T-helper 9 cell (primary cell): ENCODE results near the gene NCOA1.
"Not testable (repeated sequence)": the region's sequence is repeated elsewhere in the genome, so short reads cannot be mapped to it uniquely, and the experiment has no call there.

Experiments used
- DNase-seq: peaks from one replicate; pipeline ENCODE4 v3.0.0-alpha.2; 2020

NCOA1 gene

DNA sequence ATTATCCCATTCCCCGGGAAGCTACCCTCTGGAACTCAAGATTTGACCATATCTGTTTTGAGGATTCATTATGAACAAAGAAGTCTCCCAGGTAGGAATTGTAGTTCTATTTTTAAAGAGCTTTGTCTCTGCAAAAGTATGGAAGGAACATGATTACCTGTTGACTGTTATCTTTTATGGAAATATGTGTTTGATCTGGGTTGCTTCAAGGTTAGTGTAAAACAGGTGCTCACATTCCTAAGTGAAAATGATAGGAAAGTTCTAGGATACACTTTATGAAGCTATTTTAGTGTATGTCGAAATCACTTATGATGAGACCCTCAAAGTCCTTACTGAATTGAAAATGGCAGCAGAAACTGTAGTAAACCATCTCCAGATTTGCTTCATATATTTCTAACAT, 153.0 kb downstream of the NCOA1 start:
- no peak for DNase-seq

DNA sequence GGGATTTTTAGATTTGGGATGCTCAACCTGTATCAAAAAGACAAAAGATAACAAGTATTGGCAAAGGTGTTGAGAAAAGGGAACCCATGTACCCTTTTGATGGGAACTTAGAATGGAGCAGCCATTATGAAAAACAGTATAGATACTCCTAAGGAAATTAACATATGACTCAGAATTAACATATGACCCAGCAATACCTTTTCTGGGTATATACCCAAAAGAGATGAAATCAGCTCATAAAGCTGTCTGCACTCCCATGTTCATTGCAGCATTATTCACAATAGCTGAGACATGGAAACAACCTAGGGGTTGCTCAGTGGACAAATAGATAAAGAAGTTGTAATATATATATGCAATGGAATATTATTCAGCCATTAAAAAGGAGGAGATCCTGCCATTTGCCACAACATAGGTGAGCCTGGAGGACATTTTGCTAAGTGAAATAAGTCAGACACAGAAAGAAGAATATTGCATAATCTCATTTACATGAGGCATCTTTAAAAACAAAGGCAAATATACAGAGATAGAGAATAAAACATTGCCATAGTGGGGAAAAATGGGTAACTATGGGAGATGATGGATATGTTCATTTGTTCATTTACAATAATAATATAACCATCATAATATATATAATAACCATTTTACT, 160.1 kb downstream of the NCOA1 start:
- DNase-seq = no peak

- no peak for DNase-seq
Measured at GRCh38 chr2:24651643-24652003, 160.6 kb downstream of the NCOA1 start.

- DNase-seq = no peak
Measured at GRCh38 chr2:24652265-24653182, 161.5 kb downstream of the NCOA1 start.

DNA sequence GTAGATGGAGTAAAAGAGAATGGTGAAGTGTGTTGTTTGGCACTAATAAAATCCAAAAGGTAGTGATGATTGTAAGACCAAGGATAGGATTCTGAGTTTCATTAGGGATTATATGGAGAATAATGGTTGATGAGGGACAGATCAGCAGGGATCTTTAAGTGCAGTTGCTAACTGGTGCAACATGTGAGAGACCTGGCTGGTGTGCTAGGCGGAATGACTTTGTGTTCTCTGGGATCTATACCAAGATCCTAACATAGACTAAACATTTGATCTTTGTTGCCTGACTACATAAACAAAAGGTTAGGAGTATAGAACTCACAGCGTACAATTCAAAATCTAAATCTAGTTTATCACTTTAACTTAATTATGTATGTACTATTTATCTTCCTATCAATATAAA, 166.8 kb downstream of the NCOA1 start:
- DNase-seq = no peak

DNA sequence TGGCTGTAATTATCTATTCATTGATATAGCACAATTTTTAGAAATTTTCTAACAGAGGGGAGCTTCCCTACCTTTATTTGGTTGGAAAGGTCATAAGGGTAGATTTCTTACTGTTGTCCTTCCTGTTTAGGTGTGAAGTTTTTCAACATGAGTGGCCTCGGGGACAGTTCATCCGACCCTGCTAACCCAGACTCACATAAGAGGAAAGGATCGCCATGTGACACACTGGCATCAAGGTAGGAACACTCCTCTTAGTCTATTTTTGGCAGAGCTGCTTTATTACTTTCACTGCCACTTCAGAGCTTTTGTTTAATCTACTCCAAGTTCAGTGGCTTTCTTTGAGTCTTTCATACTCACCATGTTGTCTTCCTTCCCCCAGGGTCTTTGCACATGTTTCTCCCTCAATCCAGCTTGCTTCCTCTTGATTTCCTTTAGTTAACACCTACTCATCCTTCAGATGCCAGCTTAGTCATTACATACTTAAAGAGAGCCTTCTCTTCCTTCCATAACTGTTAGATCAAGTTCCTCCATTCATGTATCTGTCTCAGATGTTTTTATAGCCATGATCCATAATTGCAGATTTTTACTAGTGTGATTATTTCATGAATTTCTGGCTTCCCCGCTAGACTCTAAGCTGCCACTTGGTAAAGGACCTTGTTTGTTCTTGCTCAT, 167.6 kb downstream of the NCOA1 start:
- no peak for DNase-seq

- no peak for DNase-seq
Measured at GRCh38 chr2:24659862-24660261, 168.8 kb downstream of the NCOA1 start.

DNA sequence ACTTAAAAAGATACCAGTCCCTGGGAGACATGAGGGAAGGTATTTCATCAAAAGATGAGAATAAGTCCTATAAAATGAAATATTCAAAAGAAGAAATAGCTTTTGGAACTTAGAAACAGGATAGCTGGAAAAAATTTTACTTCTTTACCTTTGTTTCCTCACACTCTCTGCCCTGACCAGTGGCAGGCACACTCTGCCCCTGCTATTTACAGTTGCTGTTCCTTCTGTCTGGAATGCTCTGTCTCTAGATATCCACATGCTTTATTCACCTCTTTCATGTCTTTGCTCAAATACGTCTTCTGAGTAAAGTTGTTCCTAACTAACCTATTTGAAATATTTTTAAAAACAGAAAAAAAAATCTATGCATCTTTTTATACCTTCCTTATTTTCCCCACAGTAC, 176.5 kb downstream of the NCOA1 start:
- DNase-seq = no peak

DNA sequence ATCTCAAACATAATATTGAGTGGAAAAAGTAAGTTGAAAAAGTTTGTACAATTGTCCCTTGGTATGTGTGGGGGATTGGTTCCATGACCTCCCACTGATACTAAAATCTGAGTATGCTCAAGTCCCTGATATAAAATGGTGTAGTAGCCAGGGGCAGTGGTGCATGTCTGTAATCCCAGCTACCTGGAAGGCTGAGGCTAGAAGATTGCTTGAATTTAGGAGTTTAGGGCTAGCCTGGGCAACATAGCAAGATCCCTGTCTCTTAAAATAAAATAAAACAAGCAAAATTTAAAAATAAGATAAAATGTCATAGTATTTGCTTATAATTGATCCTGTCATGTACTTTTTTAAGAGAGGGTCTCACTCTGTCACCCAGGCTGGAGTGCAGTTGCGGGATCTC, 180.2 kb downstream of the NCOA1 start:
- DNase-seq = no peak

GRCh38 chr2:24672589-24672988, 181.5 kb downstream of the NCOA1 start:
- DNase-seq = no peak

DNA sequence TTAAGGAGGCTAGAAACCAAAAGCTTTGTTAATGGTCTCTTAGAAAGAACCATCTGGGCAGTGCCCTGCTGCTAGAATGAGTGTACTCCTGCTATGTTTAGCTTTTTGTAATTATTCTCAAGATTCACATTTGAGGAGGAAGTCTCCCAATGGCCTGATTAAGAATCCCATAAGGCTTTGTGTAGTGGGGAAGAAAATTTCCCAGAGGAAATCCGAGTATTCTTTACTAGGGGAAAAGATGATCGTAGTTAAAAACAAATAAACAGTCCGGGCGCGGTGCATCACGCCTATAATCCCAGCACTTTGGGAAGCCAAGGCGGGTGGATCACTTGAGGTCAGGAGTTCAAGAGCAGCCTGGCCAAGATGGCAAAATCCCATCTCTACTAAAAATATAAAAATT, 184.3 kb downstream of the NCOA1 start:
- no peak for DNase-seq

DNA sequence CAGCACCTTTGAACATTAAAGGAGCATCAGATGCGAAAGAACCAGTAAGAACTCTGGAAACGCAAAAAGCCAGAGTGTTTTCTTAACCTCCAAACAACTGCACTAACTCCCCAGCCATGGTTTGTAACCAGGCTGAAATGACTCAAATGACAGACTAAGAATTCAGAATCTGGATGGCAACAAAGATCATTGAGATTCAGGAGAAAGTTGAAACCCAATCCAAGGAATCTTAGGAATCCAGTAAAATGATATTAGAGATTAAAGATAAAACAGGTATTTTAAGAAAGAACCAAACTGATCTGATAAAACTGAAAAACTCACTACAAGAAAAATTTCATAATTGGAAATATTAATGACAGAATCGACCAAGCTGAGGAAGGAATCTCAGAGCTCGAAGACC, 185.4 kb downstream of the NCOA1 start:
- DNase-seq = no peak

DNA sequence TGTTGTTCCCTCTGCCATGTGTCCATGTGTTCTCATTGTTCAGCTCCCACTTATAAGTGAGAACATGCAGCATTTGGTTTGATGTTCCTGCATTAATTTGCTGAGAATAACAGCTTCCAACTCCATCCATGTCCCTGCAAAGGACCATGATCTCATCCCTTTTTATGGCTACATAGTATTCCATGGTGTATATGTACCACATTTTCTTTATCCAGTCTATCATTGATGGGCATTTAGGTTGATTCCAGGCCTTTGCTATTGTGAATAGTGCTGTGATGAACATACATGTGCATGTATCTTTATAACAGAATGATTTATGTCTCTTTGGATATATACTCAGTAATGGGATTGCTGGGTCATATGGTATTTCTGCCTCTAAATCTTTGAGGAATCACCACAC, 187.0 kb downstream of the NCOA1 start:
- DNase-seq = not testable (repeated sequence)

- DNase-seq = no peak
Measured at GRCh38 chr2:24680196-24680595, 189.1 kb downstream of the NCOA1 start.

DNA sequence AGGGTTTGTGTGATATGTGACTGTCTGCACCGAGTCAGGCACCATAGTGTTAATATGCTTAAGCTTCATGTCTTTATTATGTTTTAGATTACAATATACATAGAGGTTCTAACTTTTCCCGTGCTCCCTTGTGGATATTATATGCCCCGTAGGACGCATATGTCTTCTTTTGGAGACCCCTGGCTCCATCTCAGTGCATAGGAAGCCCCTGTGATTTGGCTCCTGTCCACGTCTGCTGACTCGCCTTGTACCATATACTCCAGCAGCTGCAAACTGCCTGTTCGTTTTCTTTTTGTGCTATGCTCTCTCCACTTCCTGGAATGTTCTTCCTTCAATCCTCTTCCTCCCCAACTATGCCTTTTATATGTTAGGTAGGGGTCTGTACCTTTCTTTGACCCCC, 191.2 kb downstream of the NCOA1 start:
- no peak for DNase-seq

DNA sequence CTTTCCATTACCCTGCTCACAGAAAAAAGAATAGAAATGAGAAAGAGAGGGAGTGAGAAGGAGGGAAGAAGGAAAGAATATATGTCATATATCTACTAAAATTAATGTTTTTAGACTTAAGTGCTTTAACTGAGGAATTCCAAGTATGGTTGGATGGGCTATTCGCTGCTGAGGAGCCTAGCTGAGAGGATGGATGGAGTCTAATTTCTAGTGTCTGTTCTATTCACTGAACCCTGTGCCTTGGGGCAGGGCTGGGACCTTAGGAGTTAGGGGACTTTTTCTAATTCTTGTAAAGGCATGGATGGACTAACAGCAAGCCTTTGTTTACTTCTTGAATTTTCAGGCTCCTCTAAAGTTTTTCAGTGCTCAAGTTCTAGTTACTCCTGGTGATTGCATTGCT, 192.4 kb downstream of the NCOA1 start:
- no peak for DNase-seq

DNA sequence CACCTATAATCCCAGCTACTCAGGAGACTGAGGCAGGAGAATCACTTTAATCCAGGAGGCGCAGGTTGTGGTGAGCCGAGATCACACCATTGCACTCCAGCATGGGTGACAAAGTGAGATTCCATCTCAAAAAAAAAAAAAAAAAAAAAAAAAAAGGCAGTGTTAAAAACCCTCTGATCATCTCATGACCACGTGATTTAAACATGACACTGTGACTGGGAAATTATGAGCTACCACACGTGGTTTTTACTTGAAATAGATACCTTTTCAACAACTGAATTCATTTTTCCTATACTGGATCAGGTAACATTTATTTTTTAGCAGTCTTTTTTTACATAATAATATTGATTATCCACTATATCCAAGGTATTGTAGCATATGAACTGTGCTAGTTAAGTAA, 199.5 kb downstream of the NCOA1 start:
- no peak for DNase-seq

DNA sequence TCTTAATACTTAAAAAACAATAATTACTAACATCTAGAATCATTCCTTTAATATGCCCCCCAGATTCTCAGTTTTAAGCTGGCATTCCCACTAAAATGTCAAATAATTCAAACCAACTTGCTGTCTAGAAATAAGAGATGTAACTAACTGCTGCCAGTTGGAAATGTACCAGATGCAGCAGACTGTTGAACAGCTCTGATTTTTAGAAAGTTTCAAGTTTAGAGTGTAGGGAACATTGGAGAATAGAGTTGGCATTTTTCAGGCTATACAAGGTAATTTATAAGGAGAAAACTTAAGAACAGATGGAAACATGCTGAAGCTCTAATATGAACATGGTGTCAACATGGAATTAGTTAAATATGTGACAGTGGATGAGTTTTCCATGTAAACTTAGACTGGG, 200.8 kb downstream of the NCOA1 start:
- no peak for DNase-seq

DNA sequence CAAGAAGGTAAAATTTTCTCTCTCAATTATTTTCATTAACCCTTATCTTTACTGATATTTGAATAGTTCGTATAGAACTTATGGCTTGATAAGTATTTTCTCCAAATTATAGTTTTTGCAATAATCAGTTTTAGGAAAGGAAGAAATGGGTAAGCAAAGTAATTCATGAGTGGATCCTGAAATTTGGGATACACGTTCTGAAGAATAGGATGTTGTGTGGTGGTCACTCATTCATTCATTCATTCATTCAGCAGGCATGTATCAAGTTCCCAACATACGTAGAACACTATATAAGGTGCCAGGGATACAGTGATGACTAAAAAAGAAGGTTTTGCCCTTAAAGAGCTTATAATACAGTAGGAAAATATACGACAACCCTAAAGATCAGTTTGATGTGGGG, 206.7 kb downstream of the NCOA1 start:
- DNase-seq = no peak

DNA sequence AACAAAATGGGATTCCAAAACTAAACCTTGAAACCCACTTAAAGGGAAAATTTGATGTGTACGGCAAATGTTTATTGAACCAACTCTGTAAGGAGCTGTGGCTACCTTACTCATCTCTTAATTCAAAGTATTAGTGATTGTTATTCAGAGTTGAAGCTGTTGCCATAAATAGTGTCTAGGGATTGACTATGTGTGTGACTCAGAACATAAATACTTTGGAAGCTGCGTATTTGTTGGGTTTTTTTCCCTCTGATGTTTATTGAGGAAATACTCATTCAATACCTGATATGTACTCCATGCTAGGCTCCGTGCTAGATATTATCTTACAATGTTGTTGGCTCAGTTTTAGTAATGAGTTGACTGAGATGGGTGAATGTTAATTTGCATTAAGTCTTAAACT, 211.7 kb downstream of the NCOA1 start:
- DNase-seq = no peak

- no peak for DNase-seq
Measured at GRCh38 chr2:24704692-24705091, 213.6 kb downstream of the NCOA1 start.

- no peak for DNase-seq
Measured at GRCh38 chr2:24707143-24707542, 216.1 kb downstream of the NCOA1 start.

GRCh38 chr2:24708537-24709152, 217.6 kb downstream of the NCOA1 start:
- DNase-seq = no peak

- DNase-seq = no peak
Measured at GRCh38 chr2:24710806-24711205, 219.8 kb downstream of the NCOA1 start.
